Mesenchymal stem cell (in vitro differentiated cells and primary cell): ENCODE measurements around the gene MSH2.

Experiments
- DNase-seq: peaks from one replicate; pipeline ENCODE4 v3.0.0-alpha.2; 2013
- H2AFZ ChIP-seq: one replicate; pipeline ENCODE4 v1.6.1; 2013; ENCODE audit warnings: low read depth, mild to moderate bottlenecking, control low read depth, inconsistent platforms, low read length, moderate library complexity
- H2AK5ac ChIP-seq: 2 replicates; pipeline ENCODE4 v1.6.1; 2013; ENCODE audit warnings: low read length, moderate library complexity, mild to moderate bottlenecking, inconsistent platforms; ENCODE audit not compliant: severe bottlenecking
- H2BK120ac ChIP-seq: one replicate; pipeline ENCODE4 v1.6.1; 2013; ENCODE audit warnings: low read depth, mild to moderate bottlenecking, inconsistent platforms, low read length, moderate library complexity
- H2BK12ac ChIP-seq, 2 experiments: one replicate each; pipeline ENCODE4 v1.6.1; 2013; ENCODE audit warnings: inconsistent platforms in 2 of 2, low read length in 2 of 2, mild to moderate bottlenecking in 2 of 2, moderate library complexity in 2 of 2, control low read depth in 1 of 2
- H2BK15ac ChIP-seq: one replicate; pipeline ENCODE4 v1.6.1; 2013; ENCODE audit warnings: mild to moderate bottlenecking, low read depth, inconsistent platforms; ENCODE audit not compliant: poor library complexity, severe bottlenecking
- H2BK5ac ChIP-seq: 2 replicates; pipeline ENCODE4 v1.6.1; 2013; ENCODE audit warnings: low read depth, mild to moderate bottlenecking, low read length, control low read depth, inconsistent platforms; ENCODE audit not compliant: poor library complexity, severe bottlenecking
- H3K14ac ChIP-seq, 2 experiments: one replicate each; pipeline ENCODE4 v1.6.1; 2013; ENCODE audit warnings: inconsistent platforms in 2 of 2, low read length in 2 of 2, control low read depth in 1 of 2, mild to moderate bottlenecking in 1 of 2, moderate library complexity in 1 of 2
- H3K18ac ChIP-seq, 2 experiments: one replicate each; pipeline ENCODE4 v1.6.1; 2013; ENCODE audit warnings: inconsistent platforms in 2 of 2, low read length in 2 of 2, control low read depth in 1 of 2, low read depth in 1 of 2, mild to moderate bottlenecking in 1 of 2
- H3K23ac ChIP-seq, 2 experiments: one replicate each; pipeline ENCODE4 v1.6.1; 2013; ENCODE audit warnings: inconsistent platforms in 2 of 2, low read length in 2 of 2, mild to moderate bottlenecking in 2 of 2, moderate library complexity in 2 of 2, control low read depth in 1 of 2
- H3K27ac ChIP-seq: 2 replicates; pipeline ENCODE4 v1.5.1; 2013; ENCODE audit warnings: mild to moderate bottlenecking, moderate library complexity, low read length, control low read depth, inconsistent platforms; ENCODE audit not compliant: poor library complexity, severe bottlenecking
- H3K27me3 ChIP-seq, 2 experiments: 2 replicates each; pipeline versions ENCODE4 v1.6.1 to v1.7.0; 2013; ENCODE audit warnings: low read length in 2 of 2, mild to moderate bottlenecking in 2 of 2, moderate library complexity in 2 of 2, control low read depth in 1 of 2, inconsistent platforms in 1 of 2; ENCODE audit not compliant: control insufficient read depth in 1 of 2, insufficient read depth in 1 of 2
- H3K36me3 ChIP-seq, 2 experiments: 2 replicates each; pipeline versions ENCODE4 v1.6.1 to v1.7.0; 2013; ENCODE audit warnings: low read length in 2 of 2, control low read depth in 1 of 2, inconsistent platforms in 1 of 2, low read depth in 1 of 2, mild to moderate bottlenecking in 1 of 2; ENCODE audit not compliant: insufficient read depth in 2 of 2, control insufficient read depth in 1 of 2
- H3K4ac ChIP-seq, 2 experiments: one replicate each; pipeline ENCODE4 v1.6.1; 2013; ENCODE audit warnings: inconsistent platforms in 2 of 2, low read length in 2 of 2, mild to moderate bottlenecking in 2 of 2, moderate library complexity in 2 of 2, control low read depth in 1 of 2, low read depth in 1 of 2
- H3K4me1 ChIP-seq: 2 replicates; pipeline ENCODE4 v1.6.1; 2013; ENCODE audit warnings: low read depth, low read length, control low read depth; ENCODE audit not compliant: control insufficient read depth, insufficient read depth
- H3K4me2 ChIP-seq: 2 replicates; pipeline ENCODE4 v1.6.1; 2013; ENCODE audit warnings: low read length, mild to moderate bottlenecking, inconsistent platforms; ENCODE audit not compliant: poor library complexity, severe bottlenecking
- H3K4me3 ChIP-seq, 2 experiments: 2 replicates each; pipeline versions ENCODE4 v1.5.1 to v1.7.0; 2013; ENCODE audit warnings: low read length in 2 of 2, mild to moderate bottlenecking in 2 of 2, control low read depth in 1 of 2, low read depth in 1 of 2; ENCODE audit not compliant: insufficient read depth in 1 of 2
- H3K79me1 ChIP-seq: replicated peaks from 2 replicates; pipeline ENCODE4 v1.6.1; 2013; ENCODE audit warnings: mild to moderate bottlenecking, control low read depth, low read length, inconsistent platforms; ENCODE audit not compliant: poor library complexity, severe bottlenecking
- H3K9ac ChIP-seq: 2 replicates; pipeline ENCODE4 v1.7.0; 2013; ENCODE audit warnings: mild to moderate bottlenecking, low read length, moderate library complexity
- H3K9me3 ChIP-seq: 2 replicates; pipeline ENCODE4 v1.7.0; 2013; ENCODE audit warnings: mild to moderate bottlenecking, low read length; ENCODE audit not compliant: control insufficient read depth
- H4K8ac ChIP-seq: one replicate; pipeline ENCODE4 v1.6.1; 2013; ENCODE audit warnings: inconsistent platforms, mild to moderate bottlenecking, low read length, moderate library complexity
- H4K91ac ChIP-seq: one replicate; pipeline ENCODE4 v1.6.1; 2013; ENCODE audit warnings: mild to moderate bottlenecking, low read length, inconsistent platforms
- WGBS: methylation state at CpG from one replicate; pipeline ENCODE4 v1.1.7; 2013; ENCODE audit warnings: mixed read lengths; 5-methylcytosine and 5-hydroxymethylcytosine counted together

The MSH2 gene

DNA sequence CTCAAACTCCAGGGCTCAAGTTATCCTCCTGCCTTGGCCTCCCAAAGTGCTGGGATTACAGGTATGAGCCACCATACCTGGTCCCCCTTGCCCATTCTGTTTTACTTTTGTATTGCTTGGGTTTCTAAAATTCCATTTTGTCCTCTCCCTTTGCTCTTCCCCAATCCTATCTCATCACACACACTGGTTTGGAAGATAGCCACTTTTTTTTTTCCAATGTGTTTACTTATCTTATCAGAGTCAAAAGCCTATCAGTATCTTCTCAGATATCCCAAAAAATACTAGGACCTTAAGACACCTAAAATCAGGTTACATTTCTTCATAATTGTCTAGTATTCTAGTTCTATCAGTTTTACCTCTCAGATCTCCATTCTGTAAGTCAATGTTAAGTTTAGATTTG lies 56.1 kb downstream of the MSH2 start:
- H2AFZ ChIP-seq, result no peak overlapping the region
- no peak overlapping the region for H2BK120ac ChIP-seq
- no peak overlapping the region for H3K4ac ChIP-seq
- no peak overlapping the region for H4K91ac ChIP-seq
- no peak overlapping the region for H2BK12ac ChIP-seq
- no peak for DNase-seq
- peaks cover 13% of the 10 kb centered on the region for H3K79me1 ChIP-seq
- H3K4me3 ChIP-seq, result no peak overlapping the region
- H3K27ac ChIP-seq, result no peak overlapping the region
- H3K36me3 ChIP-seq, result peaks cover 6 to 13% of the 10 kb centered on the region in 2 experiments
- H3K23ac ChIP-seq, result no peak overlapping the region
- no peak overlapping the region for H2BK5ac ChIP-seq
- H3K27me3 ChIP-seq, result no peaks in the 10 kb centered on the region
- no peak overlapping the region for H2AK5ac ChIP-seq
- no peak overlapping the region for H3K18ac ChIP-seq
- H3K14ac ChIP-seq, result no peak overlapping the region
- no peak overlapping the region for H3K4me2 ChIP-seq
- H2BK15ac ChIP-seq, result no peak overlapping the region
- H3K9ac ChIP-seq, result no peak overlapping the region
- H4K8ac ChIP-seq, result no peak overlapping the region
- no peaks in the 10 kb centered on the region for H3K9me3 ChIP-seq
- H3K4me1 ChIP-seq, result no peaks in the 10 kb centered on the region

DNA sequence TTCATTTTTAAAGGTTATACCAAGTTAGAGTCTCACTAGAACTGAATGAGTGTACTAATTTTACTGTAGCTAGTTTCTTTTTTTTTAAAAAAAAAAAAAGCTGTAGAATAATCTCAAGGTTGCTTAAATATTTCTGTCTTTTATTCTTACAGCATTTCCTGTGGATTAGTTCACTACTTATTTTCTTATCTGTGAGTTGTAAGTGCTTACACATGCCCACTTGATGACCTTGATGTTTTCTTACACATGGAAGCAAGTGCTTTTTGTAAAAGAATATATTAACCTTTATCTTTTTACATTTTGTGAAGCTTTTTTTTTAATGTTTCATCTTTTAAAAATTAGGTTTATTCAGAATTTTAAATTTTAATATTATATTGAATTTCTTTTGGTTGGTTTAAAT lies 57.8 kb downstream of the MSH2 start:
- no peak overlapping the region for H3K9ac ChIP-seq
- H4K8ac ChIP-seq, result no peak overlapping the region
- H2AFZ ChIP-seq, result no peak overlapping the region
- H3K27me3 ChIP-seq, result no peaks in the 10 kb centered on the region
- H2BK12ac ChIP-seq, result no peak overlapping the region
- no peak overlapping the region for H3K23ac ChIP-seq
- H2BK120ac ChIP-seq, result no peak overlapping the region
- no peak overlapping the region for H3K4ac ChIP-seq
- H4K91ac ChIP-seq, result no peak overlapping the region
- no peak overlapping the region for H3K4me3 ChIP-seq
- H2BK5ac ChIP-seq, result no peak overlapping the region
- peaks cover 10 to 21% of the 10 kb centered on the region in 2 experiments for H3K36me3 ChIP-seq
- H3K18ac ChIP-seq, result no peak overlapping the region
- no peak overlapping the region for H3K14ac ChIP-seq
- peaks cover 11% of the 10 kb centered on the region for H3K79me1 ChIP-seq
- no peaks in the 10 kb centered on the region for H3K4me1 ChIP-seq
- H2BK15ac ChIP-seq, result no peak overlapping the region
- H2AK5ac ChIP-seq, result no peak overlapping the region
- H3K27ac ChIP-seq, result no peak overlapping the region
- DNase-seq, result no peak
- no peak overlapping the region for H3K4me2 ChIP-seq
- H3K9me3 ChIP-seq, result no peaks in the 10 kb centered on the region

GRCh38 chr2:47471429-47472116 lies 68.6 kb downstream of the MSH2 start:
- no peak overlapping the region for H3K9ac ChIP-seq
- H2AFZ ChIP-seq, result no peak overlapping the region
- no peaks in the 10 kb centered on the region for H3K79me1 ChIP-seq
- H2AK5ac ChIP-seq, result no peak overlapping the region
- H2BK5ac ChIP-seq, result no peak overlapping the region
- H3K4me3 ChIP-seq, result no peak overlapping the region
- whole genome bisulfite sequencing, result 99% methylated on average over 3 of the region's 5 CpGs
- no peak overlapping the region for H3K4me2 ChIP-seq
- H3K4ac ChIP-seq, result no peak overlapping the region
- H3K27ac ChIP-seq, result no peak overlapping the region
- H3K36me3 ChIP-seq, result peaks cover 0 to 24% of the 10 kb centered on the region in 2 experiments
- H3K4me1 ChIP-seq, result no peaks in the 10 kb centered on the region
- H3K23ac ChIP-seq, result no peak overlapping the region
- H2BK15ac ChIP-seq, result no peak overlapping the region
- H3K18ac ChIP-seq, result no peak overlapping the region
- H3K9me3 ChIP-seq, result no peaks in the 10 kb centered on the region
- H3K14ac ChIP-seq, result no peak overlapping the region
- H4K91ac ChIP-seq, result no peak overlapping the region
- H3K27me3 ChIP-seq, result no peaks in the 10 kb centered on the region
- H2BK12ac ChIP-seq, result no peak overlapping the region
- no peak overlapping the region for H2BK120ac ChIP-seq
- no peak for DNase-seq
- no peak overlapping the region for H4K8ac ChIP-seq

GRCh38 chr2:47479863-47480262 lies 76.9 kb downstream of the MSH2 start:
- Histone ChIP-seq H2BK12ac (no peak overlapping the region), H3K18ac (no peak overlapping the region), H2BK15ac (no peak overlapping the region), H3K4me2 (no peak overlapping the region), H4K8ac (no peak overlapping the region), H3K27me3 (no peaks in the 10 kb centered on the region), H2BK5ac (no peak overlapping the region), H3K14ac (no peak overlapping the region), H3K9me3 (no peaks in the 10 kb centered on the region), H3K27ac (no peak overlapping the region), H3K4ac (no peak overlapping the region), H3K79me1 (no peaks in the 10 kb centered on the region), H2AFZ (no peak overlapping the region), H3K9ac (no peak overlapping the region), H2BK120ac (no peak overlapping the region), H4K91ac (no peak overlapping the region), H2AK5ac (no peak overlapping the region), H3K23ac (no peak overlapping the region), H3K36me3 (peaks cover 3 to 40% of the 10 kb centered on the region in 2 experiments), H3K4me3 (no peak overlapping the region), H3K4me1 (no peaks in the 10 kb centered on the region)
- no peak for DNase-seq
- 100% methylated on average over 1 of the region's 1 CpG for WGBS
